ENCODE measurements around the gene HNRNPH2. TPM values are rescaled to one million over a fixed set of nuclear protein-coding genes. Genes with fewer than 3 reads are reported as not detected.

Gene HNRNPH2
- total and polyA plus RNA-seq, 2 experiments from 2014 or later: 59.2 to 80.1 TPM

DNA sequence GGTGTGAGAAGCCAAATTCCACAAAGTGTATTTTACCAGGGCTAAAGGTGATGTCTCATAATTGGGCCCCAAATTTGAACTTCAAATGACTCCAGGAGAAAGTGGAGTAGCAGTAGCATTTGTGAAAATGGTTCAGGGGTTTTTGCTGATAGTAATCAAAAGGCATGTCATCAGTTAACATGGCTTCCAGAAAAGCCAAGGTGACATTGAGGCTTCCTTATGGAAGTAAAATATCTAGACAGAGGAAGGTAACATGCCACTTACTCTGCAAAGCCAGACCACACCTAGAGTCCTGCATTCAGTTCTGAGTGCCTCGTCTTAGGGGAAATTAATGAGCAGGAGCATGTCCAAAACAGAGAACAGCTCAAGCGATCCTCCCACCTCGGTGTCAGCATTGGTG is 19.4 kb upstream of the HNRNPH2 start:
- no peaks in the 10 kb centered on the region for H3K9me3 Mint-ChIP-seq
- Histone ChIP-seq H3K79me2 (replicated peaks; ENCODE audit: insufficient read depth) (peaks cover 22% of the 10 kb centered on the region), H3K4me2 (no peak overlapping the region), H3K27me3 (ENCODE audit: insufficient read depth) (no peaks in the 10 kb centered on the region), H4K20me1 (replicated peaks; ENCODE audit: insufficient read depth) (no peaks in the 10 kb centered on the region; the same call in 1 of the 2 replicates), H3K9me2 (ENCODE audit: insufficient read depth) (no peaks in the 10 kb centered on the region), H3K27ac (ENCODE audit: low read depth) (no peak overlapping the region), H3K4me3 (no peak overlapping the region), H3F3A (replicated peaks; ENCODE audit: low read depth) (peaks cover 15% of the 10 kb centered on the region), H3K4me1 (ENCODE audit: insufficient read depth) (no peaks in the 10 kb centered on the region; the same call in 1 of the 2 replicates), H2AFZ (no peak overlapping the region), H3K36me3 (ENCODE audit: insufficient read depth) (peaks cover 19% of the 10 kb centered on the region)
- no peak for DNase-seq (ENCODE audit: low spot score)
- peaks cover 28% of the 10 kb centered on the region for H3K36me3 Mint-ChIP-seq (ENCODE audit: low read depth)
- ATAC-seq: no peak
- H3K27ac Mint-ChIP-seq: no peak overlapping the region
- TF ChIP-seq, protein P1, sequence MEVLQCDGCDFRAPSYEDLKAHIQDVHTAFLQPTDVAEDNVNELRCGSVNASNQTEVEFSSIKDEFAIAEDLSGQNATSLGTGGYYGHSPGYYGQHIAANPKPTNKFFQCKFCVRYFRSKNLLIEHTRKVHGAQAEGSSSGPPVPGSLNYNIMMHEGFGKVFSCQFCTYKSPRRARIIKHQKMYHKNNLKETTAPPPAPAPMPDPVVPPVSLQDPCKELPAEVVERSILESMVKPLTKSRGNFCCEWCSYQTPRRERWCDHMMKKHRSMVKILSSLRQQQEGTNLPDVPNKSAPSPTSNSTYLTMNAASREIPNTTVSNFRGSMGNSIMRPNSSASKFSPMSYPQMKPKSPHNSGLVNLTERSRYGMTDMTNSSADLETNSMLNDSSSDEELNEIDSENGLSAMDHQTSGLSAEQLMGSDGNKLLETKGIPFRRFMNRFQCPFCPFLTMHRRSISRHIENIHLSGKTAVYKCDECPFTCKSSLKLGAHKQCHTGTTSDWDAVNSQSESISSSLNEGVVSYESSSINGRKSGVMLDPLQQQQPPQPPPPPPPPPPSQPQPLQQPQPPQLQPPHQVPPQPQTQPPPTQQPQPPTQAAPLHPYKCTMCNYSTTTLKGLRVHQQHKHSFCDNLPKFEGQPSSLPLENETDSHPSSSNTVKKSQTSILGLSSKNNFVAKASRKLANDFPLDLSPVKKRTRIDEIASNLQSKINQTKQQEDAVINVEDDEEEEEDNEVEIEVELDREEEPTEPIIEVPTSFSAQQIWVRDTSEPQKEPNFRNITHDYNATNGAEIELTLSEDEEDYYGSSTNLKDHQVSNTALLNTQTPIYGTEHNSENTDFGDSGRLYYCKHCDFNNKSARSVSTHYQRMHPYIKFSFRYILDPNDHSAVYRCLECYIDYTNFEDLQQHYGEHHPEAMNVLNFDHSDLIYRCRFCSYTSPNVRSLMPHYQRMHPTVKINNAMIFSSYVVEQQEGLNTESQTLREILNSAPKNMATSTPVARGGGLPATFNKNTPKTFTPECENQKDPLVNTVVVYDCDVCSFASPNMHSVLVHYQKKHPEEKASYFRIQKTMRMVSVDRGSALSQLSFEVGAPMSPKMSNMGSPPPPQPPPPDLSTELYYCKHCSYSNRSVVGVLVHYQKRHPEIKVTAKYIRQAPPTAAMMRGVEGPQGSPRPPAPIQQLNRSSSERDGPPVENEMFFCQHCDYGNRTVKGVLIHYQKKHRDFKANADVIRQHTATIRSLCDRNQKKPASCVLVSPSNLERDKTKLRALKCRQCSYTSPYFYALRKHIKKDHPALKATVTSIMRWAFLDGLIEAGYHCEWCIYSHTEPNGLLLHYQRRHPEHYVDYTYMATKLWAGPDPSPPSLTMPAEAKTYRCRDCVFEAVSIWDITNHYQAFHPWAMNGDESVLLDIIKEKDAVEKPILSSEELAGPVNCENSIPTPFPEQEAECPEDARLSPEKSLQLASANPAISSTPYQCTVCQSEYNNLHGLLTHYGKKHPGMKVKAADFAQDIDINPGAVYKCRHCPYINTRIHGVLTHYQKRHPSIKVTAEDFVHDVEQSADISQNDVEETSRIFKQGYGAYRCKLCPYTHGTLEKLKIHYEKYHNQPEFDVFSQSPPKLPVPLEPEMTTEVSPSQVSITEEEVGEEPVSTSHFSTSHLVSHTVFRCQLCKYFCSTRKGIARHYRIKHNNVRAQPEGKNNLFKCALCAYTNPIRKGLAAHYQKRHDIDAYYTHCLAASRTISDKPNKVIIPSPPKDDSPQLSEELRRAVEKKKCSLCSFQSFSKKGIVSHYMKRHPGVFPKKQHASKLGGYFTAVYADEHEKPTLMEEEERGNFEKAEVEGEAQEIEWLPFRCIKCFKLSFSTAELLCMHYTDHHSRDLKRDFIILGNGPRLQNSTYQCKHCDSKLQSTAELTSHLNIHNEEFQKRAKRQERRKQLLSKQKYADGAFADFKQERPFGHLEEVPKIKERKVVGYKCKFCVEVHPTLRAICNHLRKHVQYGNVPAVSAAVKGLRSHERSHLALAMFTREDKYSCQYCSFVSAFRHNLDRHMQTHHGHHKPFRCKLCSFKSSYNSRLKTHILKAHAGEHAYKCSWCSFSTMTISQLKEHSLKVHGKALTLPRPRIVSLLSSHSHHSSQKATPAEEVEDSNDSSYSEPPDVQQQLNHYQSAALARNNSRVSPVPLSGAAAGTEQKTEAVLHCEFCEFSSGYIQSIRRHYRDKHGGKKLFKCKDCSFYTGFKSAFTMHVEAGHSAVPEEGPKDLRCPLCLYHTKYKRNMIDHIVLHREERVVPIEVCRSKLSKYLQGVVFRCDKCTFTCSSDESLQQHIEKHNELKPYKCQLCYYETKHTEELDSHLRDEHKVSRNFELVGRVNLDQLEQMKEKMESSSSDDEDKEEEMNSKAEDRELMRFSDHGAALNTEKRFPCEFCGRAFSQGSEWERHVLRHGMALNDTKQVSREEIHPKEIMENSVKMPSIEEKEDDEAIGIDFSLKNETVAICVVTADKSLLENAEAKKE (CRISPR knock-in tag; IDR thresholded peaks at IDR 0.05): no peak
- TF ChIP-seq ZNF114 (CRISPR knock-in tag; IDR thresholded peaks at IDR 0.05) (no peak), EZH2 (IDR thresholded peaks at IDR 0.05; ENCODE audit: low read depth, unreplicated experiment) (no peak), NANOG (IDR thresholded peaks at IDR 0.05; ENCODE audit: borderline replicate concordance) (no peak), STAT1 (IDR thresholded peaks at IDR 0.05; ENCODE audit: unreplicated experiment) (no peak), ZNF331 (CRISPR knock-in tag; IDR thresholded peaks at IDR 0.05; ENCODE audit: low read depth) (no peak), JUNB (IDR thresholded peaks at IDR 0.05; ENCODE audit: unreplicated experiment) (no peak), CREB1 (CRISPR knock-in tag; IDR thresholded peaks at IDR 0.05; ENCODE audit: low read depth) (no peak), EZH2phosphoT487 (IDR thresholded peaks at IDR 0.05; ENCODE audit: unreplicated experiment) (no peak), POLR2AphosphoS5 (IDR thresholded peaks at IDR 0.05; ENCODE audit: low read depth) (no peak)
- TF ChIP-seq, protein P2, sequence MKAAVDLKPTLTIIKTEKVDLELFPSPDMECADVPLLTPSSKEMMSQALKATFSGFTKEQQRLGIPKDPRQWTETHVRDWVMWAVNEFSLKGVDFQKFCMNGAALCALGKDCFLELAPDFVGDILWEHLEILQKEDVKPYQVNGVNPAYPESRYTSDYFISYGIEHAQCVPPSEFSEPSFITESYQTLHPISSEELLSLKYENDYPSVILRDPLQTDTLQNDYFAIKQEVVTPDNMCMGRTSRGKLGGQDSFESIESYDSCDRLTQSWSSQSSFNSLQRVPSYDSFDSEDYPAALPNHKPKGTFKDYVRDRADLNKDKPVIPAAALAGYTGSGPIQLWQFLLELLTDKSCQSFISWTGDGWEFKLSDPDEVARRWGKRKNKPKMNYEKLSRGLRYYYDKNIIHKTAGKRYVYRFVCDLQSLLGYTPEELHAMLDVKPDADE (IDR thresholded peaks at IDR 0.05): no peak
- TF ChIP-seq, protein P3, sequence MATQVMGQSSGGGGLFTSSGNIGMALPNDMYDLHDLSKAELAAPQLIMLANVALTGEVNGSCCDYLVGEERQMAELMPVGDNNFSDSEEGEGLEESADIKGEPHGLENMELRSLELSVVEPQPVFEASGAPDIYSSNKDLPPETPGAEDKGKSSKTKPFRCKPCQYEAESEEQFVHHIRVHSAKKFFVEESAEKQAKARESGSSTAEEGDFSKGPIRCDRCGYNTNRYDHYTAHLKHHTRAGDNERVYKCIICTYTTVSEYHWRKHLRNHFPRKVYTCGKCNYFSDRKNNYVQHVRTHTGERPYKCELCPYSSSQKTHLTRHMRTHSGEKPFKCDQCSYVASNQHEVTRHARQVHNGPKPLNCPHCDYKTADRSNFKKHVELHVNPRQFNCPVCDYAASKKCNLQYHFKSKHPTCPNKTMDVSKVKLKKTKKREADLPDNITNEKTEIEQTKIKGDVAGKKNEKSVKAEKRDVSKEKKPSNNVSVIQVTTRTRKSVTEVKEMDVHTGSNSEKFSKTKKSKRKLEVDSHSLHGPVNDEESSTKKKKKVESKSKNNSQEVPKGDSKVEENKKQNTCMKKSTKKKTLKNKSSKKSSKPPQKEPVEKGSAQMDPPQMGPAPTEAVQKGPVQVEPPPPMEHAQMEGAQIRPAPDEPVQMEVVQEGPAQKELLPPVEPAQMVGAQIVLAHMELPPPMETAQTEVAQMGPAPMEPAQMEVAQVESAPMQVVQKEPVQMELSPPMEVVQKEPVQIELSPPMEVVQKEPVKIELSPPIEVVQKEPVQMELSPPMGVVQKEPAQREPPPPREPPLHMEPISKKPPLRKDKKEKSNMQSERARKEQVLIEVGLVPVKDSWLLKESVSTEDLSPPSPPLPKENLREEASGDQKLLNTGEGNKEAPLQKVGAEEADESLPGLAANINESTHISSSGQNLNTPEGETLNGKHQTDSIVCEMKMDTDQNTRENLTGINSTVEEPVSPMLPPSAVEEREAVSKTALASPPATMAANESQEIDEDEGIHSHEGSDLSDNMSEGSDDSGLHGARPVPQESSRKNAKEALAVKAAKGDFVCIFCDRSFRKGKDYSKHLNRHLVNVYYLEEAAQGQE (IDR thresholded peaks at IDR 0.05; ENCODE audit: unreplicated experiment): no peak
- TF ChIP-seq, protein P4, sequence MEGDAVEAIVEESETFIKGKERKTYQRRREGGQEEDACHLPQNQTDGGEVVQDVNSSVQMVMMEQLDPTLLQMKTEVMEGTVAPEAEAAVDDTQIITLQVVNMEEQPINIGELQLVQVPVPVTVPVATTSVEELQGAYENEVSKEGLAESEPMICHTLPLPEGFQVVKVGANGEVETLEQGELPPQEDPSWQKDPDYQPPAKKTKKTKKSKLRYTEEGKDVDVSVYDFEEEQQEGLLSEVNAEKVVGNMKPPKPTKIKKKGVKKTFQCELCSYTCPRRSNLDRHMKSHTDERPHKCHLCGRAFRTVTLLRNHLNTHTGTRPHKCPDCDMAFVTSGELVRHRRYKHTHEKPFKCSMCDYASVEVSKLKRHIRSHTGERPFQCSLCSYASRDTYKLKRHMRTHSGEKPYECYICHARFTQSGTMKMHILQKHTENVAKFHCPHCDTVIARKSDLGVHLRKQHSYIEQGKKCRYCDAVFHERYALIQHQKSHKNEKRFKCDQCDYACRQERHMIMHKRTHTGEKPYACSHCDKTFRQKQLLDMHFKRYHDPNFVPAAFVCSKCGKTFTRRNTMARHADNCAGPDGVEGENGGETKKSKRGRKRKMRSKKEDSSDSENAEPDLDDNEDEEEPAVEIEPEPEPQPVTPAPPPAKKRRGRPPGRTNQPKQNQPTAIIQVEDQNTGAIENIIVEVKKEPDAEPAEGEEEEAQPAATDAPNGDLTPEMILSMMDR (conservative IDR thresholded peaks at IDR 0.05; ENCODE audit: low read depth in 2 of 2): no peak
- H3K27me3 Mint-ChIP-seq (ENCODE audit: insufficient read depth, low read depth, poor library complexity): peaks cover 14% of the 10 kb centered on the region
- no peak overlapping the region for H3K4me3 Mint-ChIP-seq
- peaks cover 9% of the 10 kb centered on the region; the same call in 2 of the 3 replicates for H3K4me1 Mint-ChIP-seq
